ENCODE data around the gene ZCCHC14.
"Not testable (repeated sequence)": the region's sequence is repeated elsewhere in the genome, so short reads cannot be mapped to it uniquely, and the experiment has no call there.

ZCCHC14 gene

GRCh38 chr16:87363771-87364455 is 128.9 kb downstream of the ZCCHC14 start:
- no peak overlapping the region for H3K4me3 ChIP-seq (replicated peaks; ENCODE audit: insufficient read depth, low read length)
- DNase-seq (ENCODE audit: low read depth in 1 of 2, low spot score in 1 of 2) = no peak
- H3K27ac ChIP-seq (replicated peaks) = no peak overlapping the region
- H3K27me3 ChIP-seq (ENCODE audit: insufficient read depth, poor library complexity, severe bottlenecking) = no peaks in the 10 kb centered on the region
- TF ChIP-seq POLR2AphosphoS5 (IDR thresholded peaks at IDR 0.05; ENCODE audit: low read depth) = no peak
- no peak for TF ChIP-seq CTCF (IDR thresholded peaks at IDR 0.05; ENCODE audit: insufficient read depth, low read length)
- no peak for TF ChIP-seq SPI1 (IDR thresholded peaks at IDR 0.05; ENCODE audit: borderline replicate concordance, low read depth)
- TF ChIP-seq, protein P1, sequence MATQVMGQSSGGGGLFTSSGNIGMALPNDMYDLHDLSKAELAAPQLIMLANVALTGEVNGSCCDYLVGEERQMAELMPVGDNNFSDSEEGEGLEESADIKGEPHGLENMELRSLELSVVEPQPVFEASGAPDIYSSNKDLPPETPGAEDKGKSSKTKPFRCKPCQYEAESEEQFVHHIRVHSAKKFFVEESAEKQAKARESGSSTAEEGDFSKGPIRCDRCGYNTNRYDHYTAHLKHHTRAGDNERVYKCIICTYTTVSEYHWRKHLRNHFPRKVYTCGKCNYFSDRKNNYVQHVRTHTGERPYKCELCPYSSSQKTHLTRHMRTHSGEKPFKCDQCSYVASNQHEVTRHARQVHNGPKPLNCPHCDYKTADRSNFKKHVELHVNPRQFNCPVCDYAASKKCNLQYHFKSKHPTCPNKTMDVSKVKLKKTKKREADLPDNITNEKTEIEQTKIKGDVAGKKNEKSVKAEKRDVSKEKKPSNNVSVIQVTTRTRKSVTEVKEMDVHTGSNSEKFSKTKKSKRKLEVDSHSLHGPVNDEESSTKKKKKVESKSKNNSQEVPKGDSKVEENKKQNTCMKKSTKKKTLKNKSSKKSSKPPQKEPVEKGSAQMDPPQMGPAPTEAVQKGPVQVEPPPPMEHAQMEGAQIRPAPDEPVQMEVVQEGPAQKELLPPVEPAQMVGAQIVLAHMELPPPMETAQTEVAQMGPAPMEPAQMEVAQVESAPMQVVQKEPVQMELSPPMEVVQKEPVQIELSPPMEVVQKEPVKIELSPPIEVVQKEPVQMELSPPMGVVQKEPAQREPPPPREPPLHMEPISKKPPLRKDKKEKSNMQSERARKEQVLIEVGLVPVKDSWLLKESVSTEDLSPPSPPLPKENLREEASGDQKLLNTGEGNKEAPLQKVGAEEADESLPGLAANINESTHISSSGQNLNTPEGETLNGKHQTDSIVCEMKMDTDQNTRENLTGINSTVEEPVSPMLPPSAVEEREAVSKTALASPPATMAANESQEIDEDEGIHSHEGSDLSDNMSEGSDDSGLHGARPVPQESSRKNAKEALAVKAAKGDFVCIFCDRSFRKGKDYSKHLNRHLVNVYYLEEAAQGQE (IDR thresholded peaks at IDR 0.05; ENCODE audit: insufficient replicate concordance, low read depth) = no peak
- no peak for TF ChIP-seq GABPA (IDR thresholded peaks at IDR 0.05; ENCODE audit: low read depth)

- not testable (repeated sequence) for DNase-seq (ENCODE audit: low read depth in 1 of 2, low spot score in 1 of 2); H3K4me3 ChIP-seq (replicated peaks; ENCODE audit: insufficient read depth, low read length); H3K27me3 ChIP-seq (ENCODE audit: insufficient read depth, poor library complexity, severe bottlenecking); H3K27ac ChIP-seq (replicated peaks)
Observed at GRCh38 chr16:87362828-87363559, 129.8 kb downstream of the ZCCHC14 start.

DNA sequence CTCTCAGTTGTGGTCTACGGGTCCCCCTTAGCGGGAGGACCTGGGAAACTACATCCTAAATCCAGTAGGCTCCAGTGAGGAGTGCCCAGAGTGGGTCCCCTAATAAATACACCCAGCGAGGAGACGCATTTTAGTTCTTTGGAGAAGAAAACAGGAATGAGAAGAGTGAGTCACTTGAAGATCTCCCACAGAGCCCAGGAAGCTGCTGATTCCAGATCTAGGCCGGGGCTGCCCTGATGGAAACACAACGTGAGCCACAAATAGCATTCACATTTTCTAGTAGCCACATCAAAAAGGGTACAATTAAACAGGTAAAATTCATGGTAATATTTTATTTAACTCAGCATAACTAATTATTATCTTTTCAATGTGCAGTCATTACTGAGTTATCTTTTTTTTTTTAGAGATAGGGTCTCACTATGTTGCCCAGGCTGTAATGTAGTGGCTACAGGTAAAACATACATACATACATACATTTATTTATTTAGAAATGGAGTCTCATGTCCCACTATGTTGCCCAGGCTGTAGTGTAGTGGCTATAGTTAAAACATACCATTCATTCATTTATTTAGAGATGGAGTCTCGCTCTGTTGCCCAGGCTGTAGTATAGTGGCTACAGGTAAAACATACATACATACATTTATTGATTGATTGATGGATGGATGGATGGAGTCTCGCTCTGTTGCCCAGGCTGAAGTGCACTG is 130.8 kb downstream of the ZCCHC14 start:
- Histone ChIP-seq H3K4me3 (replicated peaks; ENCODE audit: insufficient read depth, low read length) (no peak overlapping the region), H3K27ac (replicated peaks) (no peak overlapping the region), H3K27me3 (ENCODE audit: insufficient read depth, poor library complexity, severe bottlenecking) (no peaks in the 10 kb centered on the region)
- no peak for DNase-seq (ENCODE audit: low read depth in 1 of 2, low spot score in 1 of 2)
- no peak for TF ChIP-seq GABPA (IDR thresholded peaks at IDR 0.05; ENCODE audit: low read depth)
- TF ChIP-seq, protein P1 (IDR thresholded peaks at IDR 0.05; ENCODE audit: insufficient replicate concordance, low read depth) = no peak
- no peak for TF ChIP-seq CTCF (IDR thresholded peaks at IDR 0.05; ENCODE audit: insufficient read depth, low read length)
- no peak for TF ChIP-seq POLR2AphosphoS5 (IDR thresholded peaks at IDR 0.05; ENCODE audit: low read depth)
- TF ChIP-seq SPI1 (IDR thresholded peaks at IDR 0.05; ENCODE audit: borderline replicate concordance, low read depth) = no peak
